ENCODE measurements around the gene ACP1. TPM values are rescaled to one million over a fixed set of nuclear protein-coding genes. Genes with fewer than 3 reads are reported as not detected.
"Not testable (repeated sequence)": the region's sequence is repeated elsewhere in the genome, so short reads cannot be mapped to it uniquely, and the experiment has no call there.

ACP1 gene
- total RNA-seq, 1 donor = 88.3 TPM

DNA sequence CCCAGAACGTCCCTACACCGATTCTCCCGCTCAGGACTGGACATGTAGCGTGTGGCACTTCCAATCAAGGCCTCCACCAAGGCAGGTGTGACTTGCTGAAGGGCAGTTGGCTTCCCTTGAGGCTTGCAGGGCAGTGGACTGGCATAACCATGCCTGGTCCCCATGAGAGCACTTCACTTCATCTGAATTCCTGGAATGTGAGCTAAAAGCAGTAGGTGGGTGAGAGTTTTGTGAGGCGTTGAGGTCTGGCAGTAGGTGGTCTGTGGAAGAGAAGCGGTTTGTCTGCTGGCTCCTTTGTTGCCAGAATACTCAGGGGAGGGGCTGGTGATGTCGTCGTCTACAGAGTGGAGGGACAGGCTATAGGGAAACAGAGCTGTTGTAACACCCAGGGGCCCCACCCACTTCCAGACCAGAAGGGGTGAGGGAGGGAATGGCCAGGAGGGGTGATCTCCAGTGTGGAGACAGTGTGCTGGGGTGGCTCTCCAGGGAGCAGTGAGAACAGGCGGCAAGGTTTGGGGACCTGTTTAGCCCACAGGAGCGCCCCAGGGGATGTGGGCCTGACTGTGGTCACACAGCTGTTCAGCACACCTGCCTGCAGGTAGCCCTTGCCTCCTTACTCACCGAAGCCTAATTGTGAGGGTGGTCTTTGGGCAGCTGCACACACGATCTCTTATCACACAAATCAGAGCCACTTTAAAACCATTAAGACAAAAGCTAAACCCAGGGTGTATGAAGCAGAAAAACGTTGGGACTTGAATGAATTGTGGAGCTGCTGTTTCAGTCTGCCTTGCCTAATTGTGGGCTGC lies 44.6 kb downstream of the ACP1 start:
- TF ChIP-seq, protein P1, sequence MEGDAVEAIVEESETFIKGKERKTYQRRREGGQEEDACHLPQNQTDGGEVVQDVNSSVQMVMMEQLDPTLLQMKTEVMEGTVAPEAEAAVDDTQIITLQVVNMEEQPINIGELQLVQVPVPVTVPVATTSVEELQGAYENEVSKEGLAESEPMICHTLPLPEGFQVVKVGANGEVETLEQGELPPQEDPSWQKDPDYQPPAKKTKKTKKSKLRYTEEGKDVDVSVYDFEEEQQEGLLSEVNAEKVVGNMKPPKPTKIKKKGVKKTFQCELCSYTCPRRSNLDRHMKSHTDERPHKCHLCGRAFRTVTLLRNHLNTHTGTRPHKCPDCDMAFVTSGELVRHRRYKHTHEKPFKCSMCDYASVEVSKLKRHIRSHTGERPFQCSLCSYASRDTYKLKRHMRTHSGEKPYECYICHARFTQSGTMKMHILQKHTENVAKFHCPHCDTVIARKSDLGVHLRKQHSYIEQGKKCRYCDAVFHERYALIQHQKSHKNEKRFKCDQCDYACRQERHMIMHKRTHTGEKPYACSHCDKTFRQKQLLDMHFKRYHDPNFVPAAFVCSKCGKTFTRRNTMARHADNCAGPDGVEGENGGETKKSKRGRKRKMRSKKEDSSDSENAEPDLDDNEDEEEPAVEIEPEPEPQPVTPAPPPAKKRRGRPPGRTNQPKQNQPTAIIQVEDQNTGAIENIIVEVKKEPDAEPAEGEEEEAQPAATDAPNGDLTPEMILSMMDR (IDR thresholded peaks at IDR 0.05; ENCODE audit: insufficient read depth, low read length) = no peak
- no peak for DNase-seq (ENCODE audit: low read depth)
- H3K4me3 ChIP-seq (ENCODE audit: low read depth, low read length) = no peak overlapping the region

DNA sequence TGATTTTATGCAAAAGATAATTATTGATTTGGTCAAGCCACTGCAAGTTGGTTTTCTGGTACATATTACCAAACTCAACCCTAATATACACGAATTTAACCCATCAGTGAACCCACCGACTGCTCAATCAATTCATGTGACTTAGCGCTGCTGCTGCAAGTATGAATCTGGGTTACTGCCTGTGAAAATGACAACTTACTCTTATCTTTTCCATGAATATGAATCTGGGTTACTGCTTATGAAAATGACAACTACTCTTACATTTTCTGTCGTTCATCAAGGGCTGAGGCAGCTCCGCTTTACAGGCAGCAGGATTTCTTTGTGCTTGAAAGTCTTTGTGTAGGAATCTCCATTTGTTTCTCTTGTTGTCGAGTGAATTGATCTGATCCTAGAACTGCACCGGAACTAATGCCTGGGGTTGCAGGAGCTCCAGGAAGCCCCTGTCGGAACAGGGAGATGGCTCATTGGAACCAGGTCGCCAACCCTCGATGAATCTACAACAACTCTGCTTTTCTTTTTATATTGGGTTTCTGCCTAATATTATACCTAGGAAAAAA lies 45.3 kb downstream of the ACP1 start:
- no peak for DNase-seq (ENCODE audit: low read depth)
- TF ChIP-seq, protein P1 (IDR thresholded peaks at IDR 0.05; ENCODE audit: insufficient read depth, low read length) = no peak
- H3K4me3 ChIP-seq (ENCODE audit: low read depth, low read length) = no peak overlapping the region

DNA sequence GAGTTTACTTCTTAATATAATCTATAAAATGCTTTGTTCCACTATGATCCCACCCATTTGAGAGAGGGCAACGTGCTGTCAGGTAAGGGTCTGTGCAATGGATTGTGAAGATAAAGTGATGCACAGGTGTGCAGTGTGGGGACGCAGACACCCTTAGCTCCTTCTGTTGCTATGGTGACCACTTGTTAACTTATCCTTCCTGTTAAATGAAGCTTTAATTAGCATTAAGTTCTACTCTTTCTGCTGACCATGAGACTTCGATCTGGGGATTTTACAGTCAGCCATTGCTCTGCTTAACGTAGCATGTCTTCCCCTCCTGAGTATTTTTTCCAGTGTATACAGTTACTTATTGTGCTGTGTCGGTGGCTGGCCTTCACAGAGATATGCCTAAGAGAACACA lies 46.2 kb downstream of the ACP1 start:
- TF ChIP-seq, protein P1 (IDR thresholded peaks at IDR 0.05; ENCODE audit: insufficient read depth, low read length) = no peak
- no peak for DNase-seq (ENCODE audit: low read depth)
- H3K4me3 ChIP-seq (ENCODE audit: low read depth, low read length) = no peak overlapping the region

DNA sequence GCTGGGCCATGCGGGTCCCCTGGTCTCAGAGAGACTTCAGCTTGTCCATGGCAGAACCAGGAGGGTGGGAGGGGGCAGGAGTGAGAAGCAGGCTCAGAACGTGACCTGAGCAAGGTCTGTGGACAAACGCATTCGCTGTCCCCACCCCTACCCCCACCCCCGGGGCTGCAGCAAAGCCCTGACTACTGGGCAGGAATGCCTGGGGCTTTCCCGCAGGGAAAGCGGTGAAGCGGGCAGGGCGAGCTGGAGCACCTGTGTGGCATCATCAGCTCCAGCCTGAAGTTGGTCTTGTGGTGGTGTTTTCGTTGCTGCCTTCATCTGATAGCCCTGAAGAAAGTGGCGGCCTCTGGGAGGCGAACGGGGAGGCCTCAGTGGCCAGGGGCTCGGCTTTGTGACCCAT lies 49.2 kb downstream of the ACP1 start:
- no peak for DNase-seq (ENCODE audit: low read depth)
- TF ChIP-seq, protein P1 (IDR thresholded peaks at IDR 0.05; ENCODE audit: insufficient read depth, low read length) = no peak
- H3K4me3 ChIP-seq (ENCODE audit: low read depth, low read length) = no peak overlapping the region

DNA sequence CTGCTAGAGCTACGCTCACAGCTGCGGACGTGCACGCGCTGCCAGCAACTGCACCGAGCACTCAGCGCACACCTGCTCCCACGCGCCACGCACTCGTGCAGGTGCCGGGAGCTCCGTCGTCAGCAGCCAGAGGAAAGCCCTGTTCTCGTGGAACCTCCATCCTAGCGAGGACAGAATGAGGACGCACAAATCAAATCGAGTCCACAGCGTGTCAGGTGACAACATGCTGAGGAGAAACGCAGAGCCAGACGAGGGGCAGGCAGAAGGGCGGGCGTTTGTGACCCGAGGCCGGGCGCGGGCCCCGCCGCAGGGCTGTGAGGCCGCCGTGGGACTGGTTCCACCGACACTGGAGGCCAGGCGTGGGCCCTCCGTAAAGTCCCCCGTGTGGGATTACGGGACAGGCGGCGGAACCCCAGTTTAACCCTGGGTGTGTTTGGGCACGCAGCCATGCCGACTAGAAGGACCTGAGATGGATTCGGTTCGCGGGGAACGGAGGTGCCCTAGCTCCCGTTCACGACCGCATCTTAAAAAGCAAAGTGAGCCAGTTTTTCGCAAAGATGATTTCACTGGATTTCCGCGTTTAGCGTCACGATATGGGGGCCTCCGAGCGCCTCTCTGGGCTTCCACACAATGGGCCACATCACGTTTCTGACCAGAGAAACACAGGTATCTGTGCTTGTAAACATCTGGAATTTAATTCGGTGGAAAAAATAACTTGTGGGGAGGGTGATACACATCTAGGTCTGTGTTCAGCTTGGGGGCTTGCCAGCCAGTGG lies 50.0 kb downstream of the ACP1 start:
- no peak for DNase-seq (ENCODE audit: low read depth)

DNA sequence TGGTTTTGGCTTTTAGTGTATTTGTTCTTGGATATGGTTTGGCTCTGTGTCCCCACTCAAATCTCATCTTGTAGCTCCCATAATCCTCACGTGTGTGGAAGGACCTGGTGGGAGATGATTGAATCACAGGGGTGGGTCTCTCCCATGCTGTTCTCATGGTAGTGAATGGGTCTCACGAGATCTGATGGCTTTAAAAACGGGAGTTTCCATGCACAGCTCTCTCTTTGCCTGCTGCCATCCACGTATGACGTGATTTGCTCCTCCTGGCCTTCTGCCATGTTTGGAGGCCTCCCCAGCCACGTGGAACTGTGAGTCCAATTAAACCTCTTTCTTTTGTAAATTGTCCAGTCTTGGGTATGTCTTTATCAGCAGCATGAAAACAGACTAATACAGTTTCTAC lies 51.2 kb downstream of the ACP1 start:
- not testable (repeated sequence) for DNase-seq (ENCODE audit: low read depth); H3K4me3 ChIP-seq (ENCODE audit: low read depth, low read length)

More for the DNA sequence above, 50.0 kb downstream of the ACP1 start:
- TF ChIP-seq, protein P1 (IDR thresholded peaks at IDR 0.05; ENCODE audit: insufficient read depth, low read length) = no peak
- H3K4me3 ChIP-seq (ENCODE audit: low read depth, low read length) = no peak overlapping the region

DNA sequence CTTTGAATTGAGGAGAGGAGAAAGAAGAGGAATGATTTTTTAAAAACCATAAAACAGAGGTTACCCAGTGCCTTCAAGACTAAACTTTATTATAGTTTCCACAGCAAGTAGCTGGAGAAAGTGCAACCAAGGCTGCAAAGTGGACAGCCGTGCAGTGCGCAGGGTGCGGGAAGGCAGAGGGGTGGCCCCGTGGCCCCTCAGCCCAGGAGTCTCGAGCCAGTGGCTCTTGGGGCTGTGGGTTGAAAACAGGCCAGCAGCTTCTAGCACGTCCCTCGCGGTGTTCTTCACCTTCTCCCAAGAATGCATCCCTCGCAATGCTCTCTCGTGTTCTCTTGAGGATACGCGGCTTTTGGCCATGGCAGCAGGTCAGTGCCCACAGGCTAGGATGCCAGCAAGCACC lies 51.6 kb downstream of the ACP1 start:
- H3K4me3 ChIP-seq (ENCODE audit: low read depth, low read length) = no peak overlapping the region
- TF ChIP-seq, protein P1 (IDR thresholded peaks at IDR 0.05; ENCODE audit: insufficient read depth, low read length) = no peak

More for the DNA sequence above, 51.6 kb downstream of the ACP1 start:
- DNase-seq (ENCODE audit: low read depth) = no peak
